CD4-positive, alpha-beta memory T cell (primary cell): ENCODE data around the gene STARD5. TPM values are rescaled to one million over a fixed set of nuclear protein-coding genes. Genes with fewer than 3 reads are reported as not detected.
A peak's percentile ranks its signal among the peaks of the same experiment; 100 is the strongest.

Experiments used
- CTCF ChIA-PET: fragments of 350-600 bp; sonication (Branson Sonifier 250); formaldehyde crosslinking; loops from one replicate; lab custom pipeline; 2021; ENCODE audit warnings: inconsistent platforms; ENCODE audit not compliant: partially characterized antibody; lab: Charles Lee
- POLR2A ChIA-PET: fragments of 350-600 bp; sonication (Branson Sonifier 250); formaldehyde crosslinking; loops from one replicate; lab custom pipeline; 2021; ENCODE audit not compliant: partially characterized antibody; lab: Charles Lee
- DNase-seq, 5 donors: peaks; one replicate each; pipeline versions ENCODE4 v3.0.0 to v3.0.0-alpha.2; 2020 to 2022; ENCODE audit warnings: mixed read lengths in 1 of 5
- H3K27ac ChIP-seq: one replicate; pipeline ENCODE4 v1.7.0; 2013; ENCODE audit warnings: low read depth, low read length
- H3K27me3 ChIP-seq: 2 replicates; pipeline ENCODE4 v1.7.0; 2013; ENCODE audit warnings: mild to moderate bottlenecking, low read length, moderate library complexity; ENCODE audit not compliant: insufficient read depth
- H3K36me3 ChIP-seq: 2 replicates; pipeline ENCODE4 v1.7.0; 2013; ENCODE audit warnings: mild to moderate bottlenecking, low read length, moderate library complexity; ENCODE audit not compliant: insufficient read depth
- H3K4me1 ChIP-seq: 2 replicates; pipeline ENCODE4 v1.7.0; 2013; ENCODE audit warnings: mild to moderate bottlenecking, low read length, moderate library complexity; ENCODE audit not compliant: insufficient read depth
- H3K4me3 ChIP-seq, 2 donors: one replicate each; pipeline ENCODE4 v1.7.0; 2013; ENCODE audit warnings: low read length in 2 of 2, mild to moderate bottlenecking in 1 of 2
- H3K9me3 ChIP-seq, 2 donors: one replicate each; pipeline ENCODE4 v1.7.0; 2013; ENCODE audit warnings: low read length in 2 of 2, control low read depth in 1 of 2; ENCODE audit not compliant: control insufficient read depth in 1 of 2
- H3K27ac Mint-ChIP-seq, 7 donors: one replicate each; pipeline ENCODE4 v1.8.0; 2020 to 2021; ENCODE audit warnings: mixed read lengths in 7 of 7, mild to moderate bottlenecking in 6 of 7, inconsistent platforms in 3 of 7, moderate library complexity in 3 of 7
- H3K27me3 Mint-ChIP-seq, 2 donors: one replicate each; pipeline ENCODE4 v1.8.0; 2020 to 2021; ENCODE audit warnings: mixed read lengths in 2 of 2
- H3K36me3 Mint-ChIP-seq, 2 donors: one replicate each; pipeline ENCODE4 v1.8.0; 2020 to 2021; ENCODE audit warnings: mixed read lengths in 2 of 2, inconsistent platforms in 1 of 2, mild to moderate bottlenecking in 1 of 2
- H3K4me1 Mint-ChIP-seq, 4 donors: one replicate each; pipeline ENCODE4 v1.8.0; 2020 to 2021; ENCODE audit warnings: mixed read lengths in 4 of 4, mild to moderate bottlenecking in 1 of 4
- H3K4me3 Mint-ChIP-seq, 8 donors: one replicate each; pipeline ENCODE4 v1.8.0; 2020 to 2021; ENCODE audit warnings: mixed read lengths in 8 of 8, mild to moderate bottlenecking in 7 of 8, moderate library complexity in 6 of 8, inconsistent platforms in 3 of 8
- H3K9me3 Mint-ChIP-seq, 8 donors: one replicate each; pipeline ENCODE4 v1.8.0; 2020 to 2021; ENCODE audit warnings: mixed read lengths in 8 of 8, mild to moderate bottlenecking in 5 of 8, inconsistent platforms in 3 of 8, moderate library complexity in 1 of 8
- intact Hi-C: fragments of 100-400 bp; cut with micrococcal nuclease; formaldehyde crosslinking; loops from one replicate; pipeline ENCODE4 v1.15.1; 2023
- polyA plus RNA-seq, 2 donors: library from polyadenylated mRNA; unstranded; fragments of 300-500 nt; fragmentation: Illumina TruSeq; gene quantifications; one replicate each; pipeline ENCODE4 v1.2.3, GENCODE V29; 2021
- total RNA-seq, 2 experiments: library from RNA; stranded (reverse); gene quantifications; one replicate each; pipeline ENCODE4 v1.2.3, GENCODE V29; 2021

Gene STARD5
- total and polyA plus RNA-seq, 4 experiments from 2014 or later: 1.9 to 8.0 (median 4.4) TPM

DNA sequence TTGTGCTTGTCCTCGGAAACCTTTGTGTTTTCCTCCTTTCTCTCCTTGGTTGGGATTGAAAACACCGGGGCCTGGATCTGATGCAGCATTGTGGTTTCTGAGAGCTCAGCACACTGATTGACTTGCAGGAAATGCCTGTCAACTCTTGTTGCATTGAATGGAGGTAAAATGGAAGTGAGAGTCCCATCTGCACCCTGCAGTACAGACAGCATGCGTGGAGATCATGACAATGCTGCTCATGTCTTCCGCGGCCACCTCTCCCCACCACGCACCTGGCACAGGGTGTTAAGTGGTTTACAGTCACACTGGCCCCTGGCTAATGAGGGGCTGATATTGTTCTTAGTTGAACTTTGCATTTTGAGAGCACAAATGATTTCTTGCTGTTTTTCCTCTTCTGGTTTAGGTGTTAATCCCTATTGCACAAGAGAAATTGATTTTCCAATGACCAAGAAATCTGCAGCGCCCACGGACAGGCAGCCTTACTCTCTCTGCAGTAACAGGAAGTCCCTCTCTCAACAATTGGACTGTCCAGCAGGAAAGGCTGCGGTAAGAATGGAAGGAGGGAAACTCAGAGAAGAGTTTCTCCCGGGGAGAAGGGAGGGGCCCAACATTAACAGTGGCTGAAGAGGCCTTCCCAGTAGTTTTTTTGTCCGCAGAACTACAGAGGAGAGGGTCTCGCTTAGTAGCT lies 58.5 kb downstream of the STARD5 start:
- H3K4me3 Mint-ChIP-seq: peak overlapping the region in 6 of 8 donors; percentile 70 to 90 (median 79)
- Histone ChIP-seq H3K4me1 (peaks cover 12% of the 10 kb centered on the region), H3K36me3 (no peaks in the 10 kb centered on the region), H3K9me3 (no peaks in the 10 kb centered on the region), H3K27ac (no peak overlapping the region), H3K4me3 (no peak overlapping the region), H3K27me3 (no peaks in the 10 kb centered on the region)
- intact Hi-C loops: no loop called here
- no peak for DNase-seq
- no peaks in the 10 kb centered on the region for H3K36me3 Mint-ChIP-seq
- H3K9me3 Mint-ChIP-seq: no peaks in the 10 kb centered on the region
- H3K27ac Mint-ChIP-seq: peak overlapping the region in 2 of 7 donors; percentile 4 to 65
- peaks cover 1 to 4% of the 10 kb centered on the region in 2 donors for H3K27me3 Mint-ChIP-seq
- peaks cover 12 to 16% (median 14%) of the 10 kb centered on the region in 4 donors for H3K4me1 Mint-ChIP-seq
- ChIA-PET CTCF (interaction anchor here (0.7 to 8.7 kb wide), 101 partner anchors 10 to 815 kb away, joined by 3 to 131 read pairs (median 6); partner anchors contain the start of genes STARD5 and TMC3), POLR2A (interaction anchor here (0.6 to 1.8 kb wide), 5 partner anchors 10 to 264 kb away, joined by 3 to 14 read pairs (median 4); partner anchors contain the start of gene TLNRD1)

GRCh38 chr15:81264072-81264857 lies 59.7 kb downstream of the STARD5 start:
- H3K4me1 Mint-ChIP-seq: peaks cover 12 to 16% (median 14%) of the 10 kb centered on the region in 4 donors
- H3K27ac Mint-ChIP-seq: no peak overlapping the region
- Histone ChIP-seq H3K27ac (no peak overlapping the region), H3K4me3 (no peak overlapping the region), H3K4me1 (peaks cover 12% of the 10 kb centered on the region), H3K27me3 (no peaks in the 10 kb centered on the region), H3K9me3 (no peaks in the 10 kb centered on the region), H3K36me3 (no peaks in the 10 kb centered on the region)
- H3K9me3 Mint-ChIP-seq: no peaks in the 10 kb centered on the region
- no peak for DNase-seq
- no peaks in the 10 kb centered on the region for H3K36me3 Mint-ChIP-seq
- H3K4me3 Mint-ChIP-seq: no peak overlapping the region
- peaks cover 1 to 4% of the 10 kb centered on the region in 2 donors for H3K27me3 Mint-ChIP-seq
- POLR2A ChIA-PET: no interaction called here
- CTCF ChIA-PET: interaction anchor here (1.2 to 8.7 kb wide), 5 partner anchors 9 to 156 kb away, joined by 3 to 131 read pairs (median 4); no protein-coding TSS in a partner anchor
- intact Hi-C loops: no loop called here

GRCh38 chr15:81263477-81263876 lies 60.5 kb downstream of the STARD5 start:
- POLR2A ChIA-PET: no interaction called here
- intact Hi-C loops: no loop called here
- DNase-seq: no peak
- H3K9me3 Mint-ChIP-seq: no peaks in the 10 kb centered on the region
- H3K4me3 ChIP-seq: no peak overlapping the region
- H3K4me1 ChIP-seq: peaks cover 12% of the 10 kb centered on the region
- CTCF ChIA-PET: interaction anchor here (0.6 to 8.7 kb wide), 11 partner anchors 8 to 155 kb away, joined by 3 to 131 read pairs (median 4); no protein-coding TSS in a partner anchor
- peaks cover 1 to 6% of the 10 kb centered on the region in 2 donors for H3K27me3 Mint-ChIP-seq
- H3K36me3 Mint-ChIP-seq: no peaks in the 10 kb centered on the region
- H3K36me3 ChIP-seq: no peaks in the 10 kb centered on the region
- H3K4me3 Mint-ChIP-seq: no peak overlapping the region
- peaks cover 12 to 16% (median 14%) of the 10 kb centered on the region in 4 donors for H3K4me1 Mint-ChIP-seq
- no peak overlapping the region for H3K27ac ChIP-seq
- H3K27me3 ChIP-seq: no peaks in the 10 kb centered on the region
- H3K9me3 ChIP-seq: no peaks in the 10 kb centered on the region
- no peak overlapping the region for H3K27ac Mint-ChIP-seq

DNA sequence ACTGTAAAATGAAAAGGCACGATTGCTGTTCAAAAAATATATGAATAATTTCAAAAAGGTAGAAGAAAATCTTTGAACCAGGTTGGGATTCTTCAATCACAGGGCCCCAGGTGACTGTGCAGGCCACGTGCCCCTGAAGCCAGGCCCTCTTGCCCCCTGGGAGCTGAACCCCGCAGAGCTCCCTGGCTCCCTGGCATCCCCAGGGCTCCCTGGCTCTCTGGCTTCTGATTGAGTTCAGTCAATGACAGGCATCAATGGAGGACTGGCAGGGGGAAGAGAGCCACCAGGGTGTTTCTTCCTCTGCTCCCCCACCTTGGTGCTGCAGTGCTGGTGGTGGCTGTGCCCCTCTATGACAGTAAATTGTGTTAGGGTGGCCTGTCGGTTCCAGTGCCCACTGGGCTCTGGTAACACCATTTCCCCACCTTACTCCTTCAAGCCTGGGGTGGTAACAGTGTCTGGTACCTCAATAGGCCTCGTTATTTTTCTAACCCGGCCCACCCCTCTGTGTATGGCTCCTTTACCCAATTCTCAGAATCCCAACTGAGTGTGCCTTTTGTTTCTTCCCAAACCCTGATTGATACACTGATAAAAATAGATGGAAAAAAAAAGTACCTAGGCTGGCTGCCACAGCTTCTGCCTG lies 62.6 kb downstream of the STARD5 start:
- peaks cover 5 to 9% of the 10 kb centered on the region in 2 donors for H3K27me3 Mint-ChIP-seq
- ChIA-PET CTCF (interaction anchor here (1.2 kb wide), 1 partner anchor 73 kb away, joined by 3 read pairs; no protein-coding TSS in a partner anchor), POLR2A (no interaction called here)
- no peak overlapping the region for H3K4me3 Mint-ChIP-seq
- H3K4me3 ChIP-seq: no peak overlapping the region
- H3K36me3 ChIP-seq: no peaks in the 10 kb centered on the region
- H3K27ac ChIP-seq: no peak overlapping the region
- no peaks in the 10 kb centered on the region for H3K9me3 Mint-ChIP-seq
- H3K4me1 Mint-ChIP-seq: peaks cover 9 to 11% (median 10%) of the 10 kb centered on the region in 4 donors
- no peaks in the 10 kb centered on the region for H3K9me3 ChIP-seq
- intact Hi-C loops: no loop called here
- no peaks in the 10 kb centered on the region for H3K27me3 ChIP-seq
- peaks cover 10% of the 10 kb centered on the region for H3K4me1 ChIP-seq
- DNase-seq: no peak
- H3K36me3 Mint-ChIP-seq: no peaks in the 10 kb centered on the region
- H3K27ac Mint-ChIP-seq: no peak overlapping the region

GRCh38 chr15:81259760-81260298 lies 64.1 kb downstream of the STARD5 start:
- H3K4me1 Mint-ChIP-seq: no peaks in the 10 kb centered on the region
- ChIA-PET CTCF (interaction anchor here (1.2 to 1.5 kb wide), 2 partner anchors 74 to 104 kb away, joined by 3 to 7 read pairs; no protein-coding TSS in a partner anchor), POLR2A (no interaction called here)
- H3K27ac Mint-ChIP-seq: no peak overlapping the region
- H3K9me3 ChIP-seq: no peaks in the 10 kb centered on the region
- no peak overlapping the region for H3K27ac ChIP-seq
- no peaks in the 10 kb centered on the region for H3K27me3 ChIP-seq
- H3K4me3 ChIP-seq: no peak overlapping the region
- H3K36me3 Mint-ChIP-seq: no peaks in the 10 kb centered on the region
- intact Hi-C loops: no loop called here
- peaks cover 5 to 13% of the 10 kb centered on the region in 2 donors for H3K27me3 Mint-ChIP-seq
- no peaks in the 10 kb centered on the region for H3K4me1 ChIP-seq
- H3K4me3 Mint-ChIP-seq: no peak overlapping the region
- H3K36me3 ChIP-seq: no peaks in the 10 kb centered on the region
- H3K9me3 Mint-ChIP-seq: no peaks in the 10 kb centered on the region
- DNase-seq: no peak
